HL-60 (cell line): ENCODE results near the gene CCDC107.

Source experiments
- CTCF ChIP-seq: IDR thresholded peaks from one replicate; pipeline ENCODE4 v1.5.1; 2011; ENCODE audit warnings: low read length, control low read depth, inconsistent platforms; ENCODE audit not compliant: insufficient read depth
- GABPA ChIP-seq: IDR thresholded peaks from 2 replicates; pipeline ENCODE4 v1.6.1; 2012; ENCODE audit warnings: low read depth
- REST ChIP-seq: IDR thresholded peaks from 2 replicates; pipeline ENCODE4 v1.6.1; 2012; ENCODE audit warnings: low read depth; ENCODE audit not compliant: insufficient replicate concordance

GRCh38 chr9:35618325-35618727 is 39.8 kb upstream of the CCDC107 start, which contains the start of gene CD72:
- TF ChIP-seq GABPA: no peak
- no peak for TF ChIP-seq CTCF
- no peak for TF ChIP-seq REST
